Mammary epithelial cell (primary cell): ENCODE measurements around the gene NCR1.

ENCODE experiments used
- EZH2 ChIP-seq: IDR thresholded peaks from 2 replicates; pipeline ENCODE4 v1.6.1; 2012; ENCODE audit warnings: low read length, inconsistent platforms, borderline replicate concordance
- TF ChIP-seq, protein P1 (sequence below), 2 donors: IDR thresholded peaks in 1 of 2; conservative IDR thresholded peaks in 1 of 2; 2 replicates each; pipeline ENCODE4 v1.5.1; 2011 to 2012; ENCODE audit warnings: inconsistent platforms in 2 of 2, low read length in 2 of 2, mild to moderate bottlenecking in 2 of 2, control low read depth in 1 of 2, low read depth in 1 of 2; ENCODE audit not compliant: insufficient read depth in 1 of 2; ENCODE audit errors: extremely low read depth in 1 of 2

DNA sequence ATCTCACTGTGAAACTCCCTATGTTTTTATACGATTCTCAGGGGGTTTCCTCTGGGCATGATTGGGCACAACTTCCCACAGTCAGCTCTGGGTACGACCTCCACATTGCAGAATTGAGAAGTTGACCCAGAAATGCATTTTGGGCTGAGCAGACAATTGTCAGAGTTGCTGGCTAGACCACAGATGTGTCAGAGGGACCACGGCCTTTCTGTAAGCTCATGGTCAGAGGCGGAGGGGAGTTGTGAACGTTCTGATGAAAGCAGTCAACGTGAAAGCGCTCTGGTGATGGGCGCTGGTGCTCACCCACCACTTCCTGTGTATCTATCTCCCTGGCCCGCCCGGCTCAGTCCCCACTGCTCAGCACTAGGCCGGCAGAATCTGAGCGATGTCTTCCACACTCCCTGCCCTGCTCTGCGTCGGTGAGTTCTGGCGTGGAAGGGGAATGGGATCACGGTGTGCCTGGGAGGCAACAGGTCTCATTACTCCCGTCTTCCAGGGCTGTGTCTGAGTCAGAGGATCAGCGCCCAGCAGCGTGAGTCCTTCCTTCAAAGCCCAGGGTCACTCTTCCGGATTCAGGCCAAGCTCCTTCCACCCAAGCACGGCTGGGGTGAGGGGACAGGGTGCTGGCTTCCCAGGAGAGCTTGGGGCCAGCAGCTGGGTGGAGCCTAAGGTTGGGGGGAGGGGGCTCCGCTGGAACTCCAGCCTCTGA lies at the start of gene NCR1:
- TF ChIP-seq EZH2, result no peak
- TF ChIP-seq, protein P1, sequence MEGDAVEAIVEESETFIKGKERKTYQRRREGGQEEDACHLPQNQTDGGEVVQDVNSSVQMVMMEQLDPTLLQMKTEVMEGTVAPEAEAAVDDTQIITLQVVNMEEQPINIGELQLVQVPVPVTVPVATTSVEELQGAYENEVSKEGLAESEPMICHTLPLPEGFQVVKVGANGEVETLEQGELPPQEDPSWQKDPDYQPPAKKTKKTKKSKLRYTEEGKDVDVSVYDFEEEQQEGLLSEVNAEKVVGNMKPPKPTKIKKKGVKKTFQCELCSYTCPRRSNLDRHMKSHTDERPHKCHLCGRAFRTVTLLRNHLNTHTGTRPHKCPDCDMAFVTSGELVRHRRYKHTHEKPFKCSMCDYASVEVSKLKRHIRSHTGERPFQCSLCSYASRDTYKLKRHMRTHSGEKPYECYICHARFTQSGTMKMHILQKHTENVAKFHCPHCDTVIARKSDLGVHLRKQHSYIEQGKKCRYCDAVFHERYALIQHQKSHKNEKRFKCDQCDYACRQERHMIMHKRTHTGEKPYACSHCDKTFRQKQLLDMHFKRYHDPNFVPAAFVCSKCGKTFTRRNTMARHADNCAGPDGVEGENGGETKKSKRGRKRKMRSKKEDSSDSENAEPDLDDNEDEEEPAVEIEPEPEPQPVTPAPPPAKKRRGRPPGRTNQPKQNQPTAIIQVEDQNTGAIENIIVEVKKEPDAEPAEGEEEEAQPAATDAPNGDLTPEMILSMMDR (conservative IDR thresholded peaks at IDR 0.05 in 1 of 2, IDR thresholded peaks at IDR 0.05 in 1 of 2; ENCODE audit: extremely low read depth in 1 of 2, insufficient read depth in 1 of 2, low read depth in 1 of 2, low read length in 2 of 2), result no peak
